HG02623 (cell line): ENCODE results near the gene GALNT1.

Source experiments
- ATAC-seq: cut with Tn5 transposase; IDR thresholded peaks from one replicate; pipeline ENCODE4 v1.9.1; 2021; ENCODE audit warnings: moderate library complexity; ENCODE audit not compliant: unreplicated experiment

The GALNT1 gene

DNA sequence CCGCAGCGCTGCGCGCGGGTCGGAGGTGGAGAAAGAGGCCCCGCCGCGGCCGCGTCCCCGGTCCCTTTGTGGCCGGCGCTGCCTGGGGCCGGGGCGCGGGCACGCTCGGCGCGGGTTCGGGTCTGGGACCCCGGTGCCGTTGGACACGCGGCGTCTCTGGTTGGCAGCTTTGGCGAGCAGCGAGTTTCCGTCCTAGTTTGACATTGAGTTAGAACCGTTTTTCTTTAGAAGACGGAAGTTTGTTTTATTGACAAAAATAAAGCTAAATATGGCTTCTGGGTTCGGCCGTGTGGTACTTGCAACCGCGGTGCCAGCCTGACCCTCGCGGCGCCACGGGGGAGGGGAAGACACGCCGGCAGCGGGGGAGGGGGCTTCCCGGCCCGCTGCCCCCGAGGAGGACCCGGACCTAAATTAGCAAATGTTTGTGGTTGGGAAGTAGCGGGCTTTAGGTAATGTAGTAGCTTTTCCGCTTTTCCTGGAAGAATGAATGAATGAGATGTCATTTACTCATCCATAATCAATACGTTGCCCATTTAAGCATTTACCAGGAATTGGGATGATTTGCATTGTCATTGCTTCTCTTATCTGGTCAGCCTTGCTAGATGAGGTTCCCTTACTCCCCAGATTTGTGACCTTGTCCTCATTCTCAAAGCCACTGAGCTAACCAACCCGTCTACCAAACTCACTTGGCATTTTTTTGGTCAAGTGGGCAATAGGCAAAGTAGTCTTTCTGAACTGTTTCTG, 530 bp downstream of the GALNT1 start:
- no peak for ATAC-seq

GRCh38 chr18:35582899-35583558, 1.5 kb downstream of the GALNT1 start:
- ATAC-seq: no peak

DNA sequence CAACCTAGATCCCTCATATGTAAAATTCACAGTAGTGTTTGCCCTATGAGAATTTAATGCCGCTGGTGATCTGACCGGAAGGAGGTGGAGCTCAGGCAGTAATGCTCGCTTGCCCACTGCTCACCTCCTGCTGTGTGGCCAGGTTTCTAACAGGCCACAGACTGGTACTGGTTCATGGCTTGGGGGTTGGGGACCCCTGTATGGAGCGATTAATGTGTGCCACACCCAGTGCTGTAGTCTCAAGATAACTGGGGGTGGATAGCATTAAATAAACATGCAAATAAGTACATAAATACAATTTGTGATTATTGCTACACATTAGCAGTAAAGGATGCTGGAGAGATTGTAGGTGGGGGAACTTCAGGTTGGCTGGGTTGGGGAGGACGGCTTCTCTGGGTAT, 3.2 kb downstream of the GALNT1 start:
- no peak for ATAC-seq

GRCh38 chr18:35585608-35586007, 4.1 kb downstream of the GALNT1 start:
- no peak for ATAC-seq

- ATAC-seq: no peak
Measured at GRCh38 chr18:35588122-35588521, 6.6 kb downstream of the GALNT1 start.

- ATAC-seq: no peak
Measured at GRCh38 chr18:35588995-35589394, 7.5 kb downstream of the GALNT1 start.

DNA sequence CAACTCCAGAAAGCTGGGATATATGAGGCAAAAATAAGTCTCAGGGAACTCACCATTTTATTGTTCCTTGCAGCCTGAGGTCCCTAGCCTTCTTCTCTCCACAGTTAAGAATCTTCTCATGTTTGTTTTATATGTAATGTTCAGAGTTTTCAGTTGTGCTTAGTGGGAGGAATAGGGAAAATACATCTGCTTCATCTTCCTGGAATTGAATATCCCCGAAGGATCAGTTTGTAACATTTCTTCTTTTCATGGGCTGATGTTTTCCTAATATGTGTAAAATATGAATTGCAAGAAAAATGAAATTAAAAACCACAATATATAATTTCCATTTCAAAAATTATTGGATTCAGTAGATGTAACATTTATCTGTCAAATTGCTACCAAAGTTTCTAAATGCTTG, 8.0 kb downstream of the GALNT1 start:
- no peak for ATAC-seq

GRCh38 chr18:35590935-35591334, 9.4 kb downstream of the GALNT1 start:
- ATAC-seq: no peak

GRCh38 chr18:35592298-35592697, 10.8 kb downstream of the GALNT1 start:
- peak; percentile 97 for ATAC-seq

- ATAC-seq: no peak
Measured at GRCh38 chr18:35593859-35594258, 12.3 kb downstream of the GALNT1 start.

DNA sequence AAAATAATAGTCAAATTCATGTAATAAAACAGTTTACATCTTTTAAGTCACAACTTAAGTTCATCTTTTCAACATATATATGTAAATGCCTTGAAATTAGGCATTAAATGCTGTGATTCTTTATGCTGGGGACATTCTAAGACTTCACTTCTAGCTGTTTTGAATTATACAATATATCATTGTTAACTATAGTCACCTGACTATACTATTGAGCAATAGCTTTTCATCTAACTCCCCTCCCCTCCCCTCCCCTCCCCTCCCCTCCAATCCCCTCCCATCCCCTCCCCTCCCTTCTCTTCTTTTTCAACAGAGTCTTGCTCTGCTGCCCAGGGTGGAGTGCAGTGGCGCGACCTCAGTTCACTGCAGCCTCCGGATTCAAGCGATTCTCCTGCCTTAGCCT, 16.2 kb downstream of the GALNT1 start:
- ATAC-seq: no peak

DNA sequence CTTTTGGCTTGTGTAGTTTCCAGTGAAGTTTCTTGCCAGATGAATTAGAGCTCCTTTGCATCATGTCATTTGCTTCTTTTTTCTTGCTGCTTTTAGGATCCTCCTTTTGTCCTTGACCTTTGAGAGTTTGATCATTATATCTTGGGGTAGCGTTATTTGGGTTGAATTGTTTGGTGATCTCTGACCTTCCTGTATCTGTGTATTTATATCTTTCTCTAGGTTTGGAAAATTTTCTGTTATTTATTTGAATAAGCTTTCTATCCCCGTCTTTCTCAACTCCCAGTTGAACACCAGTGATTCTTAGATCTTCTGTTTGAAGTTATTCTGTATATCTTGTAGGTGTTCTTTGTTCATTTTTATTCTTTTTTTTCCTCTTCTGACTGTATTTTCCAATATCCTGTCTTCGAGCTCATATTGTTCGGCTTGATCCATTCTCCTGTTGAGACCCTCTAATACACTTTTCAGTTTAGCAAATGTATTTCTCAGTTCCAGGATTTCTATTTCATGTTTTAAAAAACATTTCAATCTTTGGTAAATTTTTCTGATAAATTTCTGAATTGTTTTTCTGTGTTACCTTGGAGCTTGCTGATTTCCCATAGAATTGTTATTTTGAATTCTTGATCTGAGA, 20.8 kb downstream of the GALNT1 start:
- no peak for ATAC-seq

- no peak for ATAC-seq
Measured at GRCh38 chr18:35603008-35603407, 21.5 kb downstream of the GALNT1 start.

DNA sequence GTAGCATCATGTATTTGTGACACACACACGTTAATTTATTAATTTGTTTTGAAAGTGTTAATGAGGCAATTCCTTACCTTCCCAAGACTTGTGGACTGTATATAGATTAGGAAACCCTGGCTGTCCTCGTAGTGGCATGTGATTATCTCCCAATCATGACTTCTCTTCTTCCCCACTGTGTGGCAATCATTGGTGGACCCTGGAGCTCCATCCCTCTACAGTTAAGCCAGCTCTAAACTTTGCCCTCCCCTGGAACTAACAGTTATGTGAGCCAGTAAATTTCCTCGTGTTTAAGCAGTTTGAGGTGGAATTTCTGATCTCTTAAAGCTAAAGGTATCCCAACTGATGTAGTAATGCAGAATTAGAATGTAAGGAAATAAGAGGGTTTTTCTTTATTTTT, 22.0 kb downstream of the GALNT1 start:
- no peak for ATAC-seq

GRCh38 chr18:35604369-35604768, 22.8 kb downstream of the GALNT1 start:
- no peak for ATAC-seq

- no peak for ATAC-seq
Measured at GRCh38 chr18:35605686-35606417, 24.3 kb downstream of the GALNT1 start.

DNA sequence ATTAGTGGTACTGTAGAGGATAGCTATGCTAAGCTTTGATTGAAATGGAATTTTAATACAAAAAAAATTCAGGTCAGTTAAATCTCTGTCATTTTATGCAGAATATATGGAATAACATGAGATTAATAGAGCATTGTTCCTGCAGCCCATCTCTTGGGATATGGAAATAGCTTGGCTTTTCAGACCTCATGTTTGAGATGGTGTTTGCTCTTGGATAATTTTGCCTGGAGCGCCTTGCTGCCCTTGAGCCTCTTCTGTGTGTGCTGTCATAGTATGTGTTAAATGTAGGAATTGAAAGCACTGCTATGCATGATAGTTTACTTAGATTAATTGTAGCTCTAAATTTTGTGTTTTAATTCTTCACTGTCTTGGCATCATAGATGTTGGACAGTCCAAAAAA, 27.7 kb downstream of the GALNT1 start:
- ATAC-seq: no peak

DNA sequence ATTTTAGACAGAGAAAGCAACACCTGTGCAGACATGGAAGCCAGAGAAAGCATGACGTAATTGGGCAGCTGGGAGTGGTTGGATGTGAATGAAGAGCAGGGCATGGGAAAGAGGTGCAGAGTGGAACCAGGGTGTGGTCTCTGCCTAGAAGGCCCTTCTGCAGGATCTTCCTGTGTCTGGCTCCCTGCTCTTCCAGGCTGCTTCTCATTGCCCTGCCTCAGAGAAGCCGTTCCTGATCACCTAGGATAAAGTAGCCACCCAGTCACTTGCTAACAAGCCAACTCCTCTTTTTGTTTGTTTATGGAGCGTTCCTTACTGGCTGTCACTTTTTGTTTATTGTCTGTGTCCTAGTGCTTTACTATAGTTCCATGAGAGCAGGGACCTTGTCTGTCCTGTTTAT, 28.5 kb downstream of the GALNT1 start:
- no peak for ATAC-seq

DNA sequence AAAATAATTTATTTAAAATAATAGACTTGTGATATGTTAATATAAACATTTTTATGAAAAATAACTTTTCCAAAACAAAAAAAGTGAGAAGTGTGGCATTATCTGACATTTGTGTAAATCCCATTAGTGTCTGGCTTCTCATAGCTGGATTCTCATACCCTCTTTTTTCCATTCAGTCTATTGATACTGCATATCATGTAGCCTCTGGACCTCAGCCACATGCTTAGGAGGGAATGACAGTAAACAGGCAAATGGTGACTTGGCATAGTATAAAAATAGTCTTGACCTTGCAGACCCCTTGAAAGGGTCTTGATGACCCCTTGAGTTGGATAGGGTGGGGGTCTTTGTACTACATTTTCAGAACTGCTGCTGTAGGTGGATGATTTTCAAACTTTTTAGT, 29.2 kb downstream of the GALNT1 start:
- ATAC-seq: no peak

DNA sequence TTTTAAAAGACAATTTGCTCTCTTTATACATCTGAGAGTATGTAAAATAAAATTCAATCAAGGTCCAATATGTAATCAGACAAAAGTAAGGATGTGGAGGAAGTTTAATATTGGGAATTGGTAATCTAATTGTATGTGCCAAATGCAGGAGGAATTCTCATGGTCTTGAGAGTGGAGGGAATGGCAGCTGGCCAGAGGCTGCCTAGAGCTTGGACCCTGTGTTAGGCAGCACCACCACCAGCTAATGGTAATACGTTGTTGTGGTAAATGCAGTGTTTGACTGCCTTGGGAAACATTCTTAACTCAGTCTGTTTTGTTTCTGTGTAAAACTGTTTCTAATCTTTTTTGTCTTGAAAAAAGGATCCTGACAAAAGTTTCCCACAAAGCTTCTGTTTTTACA, 30.0 kb downstream of the GALNT1 start:
- no peak for ATAC-seq

GRCh38 chr18:35616074-35616473, 34.5 kb downstream of the GALNT1 start:
- ATAC-seq: no peak
